ENCODE data around the gene ALPK1.

DNA sequence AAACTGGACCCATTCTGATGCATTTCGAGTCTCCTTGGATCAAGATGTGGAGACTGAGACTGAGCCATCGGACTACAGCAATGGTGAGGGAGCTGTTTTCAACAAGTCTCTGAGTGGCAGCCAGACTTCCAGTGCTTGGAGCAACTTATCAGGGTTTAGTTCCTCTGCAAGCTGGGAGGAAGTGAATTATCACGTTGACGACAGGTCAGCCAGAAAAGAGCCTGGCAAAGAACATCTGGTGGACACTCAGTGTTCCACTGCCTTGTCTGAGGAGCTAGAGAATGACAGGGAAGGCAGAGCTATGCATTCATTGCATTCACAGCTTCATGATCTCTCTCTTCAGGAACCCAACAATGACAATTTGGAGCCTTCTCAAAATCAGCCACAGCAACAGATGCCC is 134.0 kb downstream of the ALPK1 start:
- TF ChIP-seq EP300 (IDR thresholded peaks at IDR 0.05; ENCODE audit: borderline replicate concordance in 1 of 2, low read depth in 1 of 2, low read length in 1 of 2), result no peak
- TF ChIP-seq, protein P1, sequence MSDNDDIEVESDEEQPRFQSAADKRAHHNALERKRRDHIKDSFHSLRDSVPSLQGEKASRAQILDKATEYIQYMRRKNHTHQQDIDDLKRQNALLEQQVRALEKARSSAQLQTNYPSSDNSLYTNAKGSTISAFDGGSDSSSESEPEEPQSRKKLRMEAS (IDR thresholded peaks at IDR 0.05; ENCODE audit: low read depth), result no peak
- TF ChIP-seq RFX5 (IDR thresholded peaks at IDR 0.05; ENCODE audit: low read length), result no peak
- no peak for TF ChIP-seq SMC3 (IDR thresholded peaks at IDR 0.05; ENCODE audit: low read depth, low read length)
- TF ChIP-seq, protein P2, sequence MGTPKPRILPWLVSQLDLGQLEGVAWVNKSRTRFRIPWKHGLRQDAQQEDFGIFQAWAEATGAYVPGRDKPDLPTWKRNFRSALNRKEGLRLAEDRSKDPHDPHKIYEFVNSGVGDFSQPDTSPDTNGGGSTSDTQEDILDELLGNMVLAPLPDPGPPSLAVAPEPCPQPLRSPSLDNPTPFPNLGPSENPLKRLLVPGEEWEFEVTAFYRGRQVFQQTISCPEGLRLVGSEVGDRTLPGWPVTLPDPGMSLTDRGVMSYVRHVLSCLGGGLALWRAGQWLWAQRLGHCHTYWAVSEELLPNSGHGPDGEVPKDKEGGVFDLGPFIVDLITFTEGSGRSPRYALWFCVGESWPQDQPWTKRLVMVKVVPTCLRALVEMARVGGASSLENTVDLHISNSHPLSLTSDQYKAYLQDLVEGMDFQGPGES (IDR thresholded peaks at IDR 0.05; ENCODE audit: low read depth, low read length), result no peak
- TF ChIP-seq FOXM1 (IDR thresholded peaks at IDR 0.05; ENCODE audit: low read depth), result no peak
- TF ChIP-seq POLR2AphosphoS5 (IDR thresholded peaks at IDR 0.05; ENCODE audit: low read depth, low read length), result no peak
- TF ChIP-seq, protein P3, sequence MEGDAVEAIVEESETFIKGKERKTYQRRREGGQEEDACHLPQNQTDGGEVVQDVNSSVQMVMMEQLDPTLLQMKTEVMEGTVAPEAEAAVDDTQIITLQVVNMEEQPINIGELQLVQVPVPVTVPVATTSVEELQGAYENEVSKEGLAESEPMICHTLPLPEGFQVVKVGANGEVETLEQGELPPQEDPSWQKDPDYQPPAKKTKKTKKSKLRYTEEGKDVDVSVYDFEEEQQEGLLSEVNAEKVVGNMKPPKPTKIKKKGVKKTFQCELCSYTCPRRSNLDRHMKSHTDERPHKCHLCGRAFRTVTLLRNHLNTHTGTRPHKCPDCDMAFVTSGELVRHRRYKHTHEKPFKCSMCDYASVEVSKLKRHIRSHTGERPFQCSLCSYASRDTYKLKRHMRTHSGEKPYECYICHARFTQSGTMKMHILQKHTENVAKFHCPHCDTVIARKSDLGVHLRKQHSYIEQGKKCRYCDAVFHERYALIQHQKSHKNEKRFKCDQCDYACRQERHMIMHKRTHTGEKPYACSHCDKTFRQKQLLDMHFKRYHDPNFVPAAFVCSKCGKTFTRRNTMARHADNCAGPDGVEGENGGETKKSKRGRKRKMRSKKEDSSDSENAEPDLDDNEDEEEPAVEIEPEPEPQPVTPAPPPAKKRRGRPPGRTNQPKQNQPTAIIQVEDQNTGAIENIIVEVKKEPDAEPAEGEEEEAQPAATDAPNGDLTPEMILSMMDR (IDR thresholded peaks at IDR 0.05), result no peak
